ENCODE results near the gene RGCC. TPM values are rescaled to one million over a fixed set of nuclear protein-coding genes. Genes with fewer than 3 reads are reported as not detected.
"Not testable (repeated sequence)": the region's sequence is repeated elsewhere in the genome, so short reads cannot be mapped to it uniquely, and the experiment has no call there.

Gene RGCC
- total and polyA plus RNA-seq, 2 of the 4 experiments (the other 2 are of a cell fraction): 7.5 to 7.6 TPM

DNA sequence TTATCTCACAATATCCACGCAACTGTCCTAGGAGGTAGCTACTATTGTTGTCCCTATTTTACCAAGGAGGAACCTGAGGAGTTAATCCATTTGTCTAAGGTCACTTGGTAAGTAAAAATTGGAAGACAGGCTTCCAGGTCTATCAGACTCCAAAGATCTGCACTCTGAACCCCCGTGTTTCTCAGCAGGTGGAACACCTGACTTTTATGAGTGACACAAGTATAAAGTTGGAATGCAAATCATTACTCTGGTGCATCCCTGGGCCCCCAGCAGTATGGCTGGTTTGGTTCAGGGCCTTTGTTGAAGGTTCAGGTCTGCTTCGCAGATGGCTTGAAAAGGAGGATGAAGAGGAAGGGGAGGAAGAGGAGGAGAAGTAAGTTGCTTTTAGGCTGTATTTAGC lies 46.0 kb downstream of the RGCC start:
- H4K20me1 ChIP-seq (ENCODE audit: insufficient read depth, low read length): no peaks in the 10 kb centered on the region
- H3K14ac ChIP-seq (replicated peaks; ENCODE audit: low read depth, low read length): no peak overlapping the region
- in situ Hi-C loops (cut with MboI; ENCODE audit: low sequenced_read_pairs) (no loop called here), dilution Hi-C loops (cut with HindIII; ENCODE audit: low sequenced_read_pairs, unreplicated experiment) (no loop called here), intact Hi-C loops (cut with micrococcal nuclease) (no loop called here)
- ChIA-PET CTCF (no interaction called here), POLR2A (ENCODE audit: unreplicated experiment) (no interaction called here)
- no peak overlapping the region for H2AFZ ChIP-seq (replicated peaks; ENCODE audit: low read length, poor library complexity)
- H3K4me1 ChIP-seq (ENCODE audit: control insufficient read depth, insufficient read depth, low read length): peaks cover 10% of the 10 kb centered on the region
- no peak overlapping the region for H3K23ac ChIP-seq (ENCODE audit: low read depth, low read length)
- peak overlapping the region; percentile 36 for H2BK120ac ChIP-seq (ENCODE audit: low read depth, low read length)
- ATAC-seq (ENCODE audit: low read depth) (no peak), DNase-seq (no peak)
- H3K27ac ChIP-seq (ENCODE audit: insufficient read depth, low read length): no peak overlapping the region
- no peak overlapping the region for H3K56ac ChIP-seq (ENCODE audit: extremely low read depth, insufficient read depth, low read length)
- TF ChIP-seq RCOR1 (IDR thresholded peaks at IDR 0.05; ENCODE audit: insufficient replicate concordance, low read length): no peak
- no peaks in the 10 kb centered on the region for H3K79me1 ChIP-seq (ENCODE audit: low read depth in 1 of 2, low read length in 2 of 2)
- 0 out of 2 replicates have a peak overlapping the region, but pooled peaks have one; percentile 9 for H3K18ac ChIP-seq (ENCODE audit: low read depth, low read length)
- H3K9me3 ChIP-seq (ENCODE audit: control insufficient read depth, insufficient read depth, low read length): no peaks in the 10 kb centered on the region
- H2BK5ac ChIP-seq (ENCODE audit: low read depth, low read length, poor library complexity, severe bottlenecking): no peak overlapping the region
- no peak overlapping the region for H2AK9ac ChIP-seq (replicated peaks; ENCODE audit: low read depth, low read length, poor library complexity)
- H3K9me1 ChIP-seq (ENCODE audit: insufficient read depth, low read length): peaks cover 7% of the 10 kb centered on the region
- no peak overlapping the region for H4K5ac ChIP-seq (ENCODE audit: low read depth, low read length)
- no peak overlapping the region for H3K4me2 ChIP-seq (ENCODE audit: low read depth, low read length)
- H3K27me3 ChIP-seq (ENCODE audit: control insufficient read depth, insufficient read depth, low read length): no peaks in the 10 kb centered on the region
- H4K8ac ChIP-seq (ENCODE audit: low read depth in 2 of 2, low read length in 2 of 2): no peak overlapping the region
- peak overlapping the region; percentile 2; the same call in 1 of the 2 replicates for H2BK20ac ChIP-seq (ENCODE audit: low read depth, low read length)
- WGBS, 2 experiments (ENCODE audit: extremely low coverage in 2 of 2, insufficient read length in 1 of 2): 100% methylated on average over 1 of the region's 3 CpGs; no CpG with 5 or more reads in 1 of the 2 experiments
- H3K4ac ChIP-seq (ENCODE audit: low read depth, low read length): peak overlapping the region; percentile 12; the same call in 1 of the 2 replicates
- no TSS peak for BruUV-seq (replicated peaks)
- no peak overlapping the region for H3K9ac ChIP-seq (ENCODE audit: low read depth, low read length)
- H2BK15ac ChIP-seq (ENCODE audit: low read depth, low read length): no peak overlapping the region
- no peak overlapping the region for H3K4me3 ChIP-seq (ENCODE audit: insufficient read depth, low read depth, low read length)
- no peaks in the 10 kb centered on the region for H3K36me3 ChIP-seq (ENCODE audit: control insufficient read depth, insufficient read depth, low read length)
- H2AK5ac ChIP-seq (ENCODE audit: low read depth, low read length): peak overlapping the region; percentile 23
- 0 out of 2 replicates have a peak overlapping the region, but pooled peaks have one; percentile 13 for H4K91ac ChIP-seq (ENCODE audit: insufficient read depth, low read depth, low read length)

DNA sequence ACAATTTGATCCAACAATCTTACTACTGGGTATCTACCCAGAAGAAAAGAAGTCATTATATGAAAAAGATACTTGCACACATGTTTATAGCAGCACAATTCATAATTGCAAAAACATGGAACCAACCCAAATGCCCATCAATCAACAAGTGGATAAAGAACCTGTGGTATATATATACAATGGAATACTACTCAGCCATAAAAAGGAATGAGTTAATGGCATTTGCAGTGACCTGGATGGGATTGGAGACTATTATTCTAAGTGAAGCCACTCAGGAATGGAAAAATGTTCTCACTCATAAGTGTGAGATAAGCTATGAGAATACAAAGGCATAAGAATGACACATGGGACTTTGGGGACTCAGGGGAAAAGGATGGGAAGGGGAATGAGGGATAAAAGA lies 47.3 kb downstream of the RGCC start:
- H3K27ac ChIP-seq (ENCODE audit: insufficient read depth, low read length); ATAC-seq (ENCODE audit: low read depth); dilution Hi-C loops (cut with HindIII; ENCODE audit: low sequenced_read_pairs, unreplicated experiment); H3K4ac ChIP-seq (ENCODE audit: low read depth, low read length); H4K91ac ChIP-seq (ENCODE audit: insufficient read depth, low read depth, low read length); H3K9ac ChIP-seq (ENCODE audit: low read depth, low read length); H3K79me1 ChIP-seq (ENCODE audit: low read depth in 1 of 2, low read length in 2 of 2); H4K8ac ChIP-seq (ENCODE audit: low read depth in 2 of 2, low read length in 2 of 2); H2AFZ ChIP-seq (replicated peaks; ENCODE audit: low read length, poor library complexity); H3K9me1 ChIP-seq (ENCODE audit: insufficient read depth, low read length); H3K4me2 ChIP-seq (ENCODE audit: low read depth, low read length); in situ Hi-C loops (cut with MboI; ENCODE audit: low sequenced_read_pairs); intact Hi-C loops (cut with micrococcal nuclease); H3K27me3 ChIP-seq (ENCODE audit: control insufficient read depth, insufficient read depth, low read length); H3K23ac ChIP-seq (ENCODE audit: low read depth, low read length); CTCF ChIA-PET; POLR2A ChIA-PET (ENCODE audit: unreplicated experiment); DNase-seq; H3K4me3 ChIP-seq (ENCODE audit: insufficient read depth, low read depth, low read length); H2AK9ac ChIP-seq (replicated peaks; ENCODE audit: low read depth, low read length, poor library complexity); H4K5ac ChIP-seq (ENCODE audit: low read depth, low read length); H3K4me1 ChIP-seq (ENCODE audit: control insufficient read depth, insufficient read depth, low read length); H3K9me3 ChIP-seq (ENCODE audit: control insufficient read depth, insufficient read depth, low read length); H3K36me3 ChIP-seq (ENCODE audit: control insufficient read depth, insufficient read depth, low read length); BruUV-seq (replicated peaks); H4K20me1 ChIP-seq (ENCODE audit: insufficient read depth, low read length); H3K56ac ChIP-seq (ENCODE audit: extremely low read depth, insufficient read depth, low read length): not testable (repeated sequence)
- Histone ChIP-seq H2BK15ac (ENCODE audit: low read depth, low read length) (peak overlapping the region; percentile 86; the same call in 2 of the 3 replicates), H2AK5ac (ENCODE audit: low read depth, low read length) (peak overlapping the region; percentile 25; the same call in 1 of the 2 replicates), H2BK20ac (ENCODE audit: low read depth, low read length) (peak overlapping the region; percentile 61), H2BK120ac (ENCODE audit: low read depth, low read length) (peak overlapping the region; percentile 92; the same call in 1 of the 2 replicates), H2BK5ac (ENCODE audit: low read depth, low read length, poor library complexity, severe bottlenecking) (peak overlapping the region; percentile 94), H3K18ac (ENCODE audit: low read depth, low read length) (peak overlapping the region; percentile 21; the same call in 1 of the 2 replicates), H3K14ac (replicated peaks; ENCODE audit: low read depth, low read length) (0 out of 2 replicates have a peak overlapping the region, but pooled peaks have one; percentile 13)
